Measurements from ENCODE around the gene RBPMS2.

DNA sequence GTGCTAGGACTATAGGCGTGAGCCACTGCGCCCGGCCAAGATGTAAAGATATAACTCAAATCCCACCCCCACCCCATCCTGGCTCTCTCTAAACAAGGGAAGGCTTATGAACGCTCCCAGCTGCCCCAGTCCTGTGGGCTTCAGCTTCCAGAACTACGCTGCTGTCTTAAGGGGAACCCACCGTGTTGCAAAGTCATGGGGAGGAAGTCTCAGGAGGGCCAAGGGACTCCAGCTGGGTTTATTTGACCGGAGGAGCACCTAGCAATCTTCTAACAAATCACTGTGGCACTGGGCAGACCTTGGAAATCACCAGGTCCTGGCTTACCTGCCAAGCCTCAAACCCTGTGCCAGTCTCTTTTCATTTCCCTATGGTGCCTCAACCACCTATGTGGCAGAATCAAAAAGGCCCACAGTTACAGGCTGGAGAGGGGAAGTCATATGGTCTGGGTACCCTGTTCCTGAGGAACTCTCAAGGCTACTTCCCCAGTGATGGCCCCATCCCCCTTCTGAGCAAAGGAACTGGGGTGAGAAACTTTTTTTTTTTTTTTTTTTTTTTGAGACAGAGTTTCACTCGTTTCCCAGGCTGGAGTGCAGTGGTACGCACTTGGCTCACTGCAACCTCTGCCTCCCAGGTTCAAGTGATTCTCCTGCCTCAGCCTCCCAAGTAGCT is 83.4 kb downstream of the RBPMS2 start:
- TF ChIP-seq EZH2 (IDR thresholded peaks at IDR 0.05; ENCODE audit: low read depth, low read length, severe bottlenecking) (no peak), POU5F1 (IDR thresholded peaks at IDR 0.05; ENCODE audit: low read depth, low read length) (no peak), TCF12 (IDR thresholded peaks at IDR 0.05; ENCODE audit: low read depth, low read length) (no peak), POLR2A (IDR thresholded peaks at IDR 0.05; ENCODE audit: control extremely low read depth in 1 of 2, low read depth in 2 of 2, low read length in 2 of 2) (no peak), KDM4A (IDR thresholded peaks at IDR 0.05; ENCODE audit: low read depth, low read length, severe bottlenecking) (no peak), CEBPB (IDR thresholded peaks at IDR 0.05; ENCODE audit: low read depth, low read length) (no peak)
- TF ChIP-seq, protein P1, sequence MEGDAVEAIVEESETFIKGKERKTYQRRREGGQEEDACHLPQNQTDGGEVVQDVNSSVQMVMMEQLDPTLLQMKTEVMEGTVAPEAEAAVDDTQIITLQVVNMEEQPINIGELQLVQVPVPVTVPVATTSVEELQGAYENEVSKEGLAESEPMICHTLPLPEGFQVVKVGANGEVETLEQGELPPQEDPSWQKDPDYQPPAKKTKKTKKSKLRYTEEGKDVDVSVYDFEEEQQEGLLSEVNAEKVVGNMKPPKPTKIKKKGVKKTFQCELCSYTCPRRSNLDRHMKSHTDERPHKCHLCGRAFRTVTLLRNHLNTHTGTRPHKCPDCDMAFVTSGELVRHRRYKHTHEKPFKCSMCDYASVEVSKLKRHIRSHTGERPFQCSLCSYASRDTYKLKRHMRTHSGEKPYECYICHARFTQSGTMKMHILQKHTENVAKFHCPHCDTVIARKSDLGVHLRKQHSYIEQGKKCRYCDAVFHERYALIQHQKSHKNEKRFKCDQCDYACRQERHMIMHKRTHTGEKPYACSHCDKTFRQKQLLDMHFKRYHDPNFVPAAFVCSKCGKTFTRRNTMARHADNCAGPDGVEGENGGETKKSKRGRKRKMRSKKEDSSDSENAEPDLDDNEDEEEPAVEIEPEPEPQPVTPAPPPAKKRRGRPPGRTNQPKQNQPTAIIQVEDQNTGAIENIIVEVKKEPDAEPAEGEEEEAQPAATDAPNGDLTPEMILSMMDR (IDR thresholded peaks at IDR 0.05; ENCODE audit: control extremely low read depth in 1 of 3, insufficient read depth in 1 of 3, low read depth in 1 of 3, low read length in 3 of 3) = no peak
- TF ChIP-seq, protein P2, sequence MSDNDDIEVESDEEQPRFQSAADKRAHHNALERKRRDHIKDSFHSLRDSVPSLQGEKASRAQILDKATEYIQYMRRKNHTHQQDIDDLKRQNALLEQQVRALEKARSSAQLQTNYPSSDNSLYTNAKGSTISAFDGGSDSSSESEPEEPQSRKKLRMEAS (IDR thresholded peaks at IDR 0.05) = no peak

Measured in H1 (cell line).